Brain microvascular endothelial cell (primary cell): Measurements from ENCODE around the gene HS6ST3.

Source experiments
- DNase-seq: peaks from one replicate; pipeline ENCODE4 v3.0.0-alpha.2; 2020
- H3K27ac ChIP-seq: fragments of 250-450 bp; sonication (Bioruptor Pico); 2 replicates; pipeline ENCODE4 v1.5.1; 2020; ENCODE audit warnings: mild to moderate bottlenecking, moderate library complexity
- H3K27me3 ChIP-seq: fragments of 250-450 bp; sonication (Bioruptor Pico); replicated peaks from 2 replicates; pipeline ENCODE4 v1.5.1; 2020; ENCODE audit warnings: mild to moderate bottlenecking
- H3K36me3 ChIP-seq: fragments of 250-450 bp; sonication (Bioruptor Pico); replicated peaks from 2 replicates; pipeline ENCODE4 v1.5.1; 2020; ENCODE audit warnings: mild to moderate bottlenecking
- H3K4me3 ChIP-seq: 2 replicates; pipeline ENCODE4 v1.5.1; 2011; ENCODE audit warnings: low read depth, mild to moderate bottlenecking, control low read depth, low read length, moderate library complexity
- CTCF ChIP-seq: IDR thresholded peaks from 2 replicates; pipeline ENCODE4 v1.5.1; 2011; ENCODE audit warnings: low read depth, mild to moderate bottlenecking, moderate library complexity, low read length, control low read depth, inconsistent platforms; ENCODE audit errors: missing control alignments
- in situ Hi-C: cut with HindIII; loops from 2 replicates; pipeline ENCODE4 v1.10.0; 2017; ENCODE audit warnings: low sequenced_read_pairs, low pct_ligation_motif_present

The HS6ST3 gene

GRCh38 chr13:96751089-96751488 lies 661.2 kb downstream of the HS6ST3 start:
- no peak for TF ChIP-seq CTCF
- no peak for DNase-seq
- in situ Hi-C loops: no loop called here

GRCh38 chr13:96762876-96763275 lies 673.0 kb downstream of the HS6ST3 start:
- no peak overlapping the region for H3K27ac ChIP-seq
- H3K4me3 ChIP-seq: no peak overlapping the region
- no peak for TF ChIP-seq CTCF
- DNase-seq: no peak
- H3K27me3 ChIP-seq: no peaks in the 10 kb centered on the region
- H3K36me3 ChIP-seq: no peaks in the 10 kb centered on the region
- in situ Hi-C loops: no loop called here

More at GRCh38 chr13:96751089-96751488, 661.2 kb downstream of the HS6ST3 start:
- Histone ChIP-seq H3K27ac (no peak overlapping the region), H3K27me3 (no peaks in the 10 kb centered on the region), H3K36me3 (no peaks in the 10 kb centered on the region), H3K4me3 (no peak overlapping the region)

GRCh38 chr13:96766306-96766705 lies 676.4 kb downstream of the HS6ST3 start:
- in situ Hi-C loops: no loop called here
- DNase-seq: no peak
- Histone ChIP-seq H3K4me3 (no peak overlapping the region), H3K27me3 (no peaks in the 10 kb centered on the region), H3K36me3 (no peaks in the 10 kb centered on the region), H3K27ac (no peak overlapping the region)
- no peak for TF ChIP-seq CTCF

- TF ChIP-seq CTCF: no peak
- in situ Hi-C loops: no loop called here
- no peaks in the 10 kb centered on the region for H3K27me3 ChIP-seq
- no peak overlapping the region for H3K4me3 ChIP-seq
- no peak overlapping the region for H3K27ac ChIP-seq
- no peaks in the 10 kb centered on the region for H3K36me3 ChIP-seq
- DNase-seq: no peak
These were observed 678.6 kb downstream of the HS6ST3 start for GRCh38 chr13:96768524-96768923.

- Histone ChIP-seq H3K36me3 (no peaks in the 10 kb centered on the region), H3K27me3 (no peaks in the 10 kb centered on the region), H3K27ac (no peak overlapping the region), H3K4me3 (no peak overlapping the region)
- no peak for TF ChIP-seq CTCF
- in situ Hi-C loops: no loop called here
- no peak for DNase-seq
These were observed 680.0 kb downstream of the HS6ST3 start for GRCh38 chr13:96769874-96770273.
